ENCODE measurements around the gene CACNA1H. TPM values are rescaled to one million over a fixed set of nuclear protein-coding genes. Genes with fewer than 3 reads are reported as not detected.

CACNA1H gene
- total RNA-seq, 1 donor from 2014 or later, result 2.5 TPM

- Histone ChIP-seq H3K27ac (replicated peaks) (no peak overlapping the region), H3K36me3 (no peaks in the 10 kb centered on the region), H3K4me1 (no peaks in the 10 kb centered on the region), H3K27me3 (ENCODE audit: low read depth) (peaks cover 69% of the 10 kb centered on the region), H3K9me3 (replicated peaks) (no peaks in the 10 kb centered on the region), H3K4me3 (no peak overlapping the region)
- DNase-seq, result no peak
- no peak for TF ChIP-seq CTCF (IDR thresholded peaks at IDR 0.05; ENCODE audit: borderline replicate concordance)
- intact Hi-C loops (cut with micrococcal nuclease), result no loop called here
Observed at GRCh38 chr16:1135459-1135825, 17.5 kb upstream of the CACNA1H start.

GRCh38 chr16:1137604-1138003, 15.3 kb upstream of the CACNA1H start:
- Histone ChIP-seq H3K4me3 (no peak overlapping the region), H3K36me3 (no peaks in the 10 kb centered on the region), H3K27me3 (ENCODE audit: low read depth) (peaks cover 79% of the 10 kb centered on the region), H3K27ac (replicated peaks) (no peak overlapping the region), H3K9me3 (replicated peaks) (no peaks in the 10 kb centered on the region), H3K4me1 (no peaks in the 10 kb centered on the region)
- no peak for TF ChIP-seq CTCF (IDR thresholded peaks at IDR 0.05; ENCODE audit: borderline replicate concordance)
- DNase-seq, result no peak
- intact Hi-C loops (cut with micrococcal nuclease), result no loop called here

DNA sequence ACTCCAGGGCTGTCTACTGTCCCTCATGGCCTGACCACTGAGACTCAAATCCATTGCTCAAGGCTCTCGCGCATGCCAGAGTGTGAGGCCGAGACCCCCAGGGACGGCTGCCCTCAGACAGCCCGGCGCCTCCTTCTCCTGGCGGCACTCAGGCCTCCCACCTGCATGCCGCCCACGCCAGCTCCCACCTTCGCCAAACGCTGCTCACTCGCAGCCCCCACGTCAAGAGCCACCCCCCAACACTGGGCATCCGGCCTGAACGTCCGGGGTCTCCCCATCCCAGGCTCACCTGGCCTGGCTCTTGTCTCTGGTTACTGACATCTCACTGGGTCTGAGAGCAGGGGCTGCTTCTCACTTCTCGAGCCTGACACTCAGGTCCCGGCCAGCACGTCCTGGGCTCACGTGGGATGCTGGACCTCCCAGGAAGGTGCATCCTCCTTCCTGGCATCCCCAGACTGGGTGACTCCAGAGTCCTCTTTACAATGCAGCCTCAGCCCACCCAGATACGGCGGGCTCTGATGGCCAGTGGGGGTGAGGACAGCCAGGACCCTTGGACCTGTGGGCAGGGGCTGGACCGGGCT, 12.2 kb upstream of the CACNA1H start:
- no peaks in the 10 kb centered on the region for H3K4me1 ChIP-seq
- H3K9me3 ChIP-seq (replicated peaks), result no peaks in the 10 kb centered on the region
- intact Hi-C loops (cut with micrococcal nuclease), result no loop called here
- DNase-seq, result no peak
- no peak overlapping the region for H3K27ac ChIP-seq (replicated peaks)
- TF ChIP-seq CTCF (IDR thresholded peaks at IDR 0.05; ENCODE audit: borderline replicate concordance), result no peak
- no peaks in the 10 kb centered on the region for H3K36me3 ChIP-seq
- no peak overlapping the region for H3K4me3 ChIP-seq
- peaks cover 80% of the 10 kb centered on the region for H3K27me3 ChIP-seq (ENCODE audit: low read depth)

DNA sequence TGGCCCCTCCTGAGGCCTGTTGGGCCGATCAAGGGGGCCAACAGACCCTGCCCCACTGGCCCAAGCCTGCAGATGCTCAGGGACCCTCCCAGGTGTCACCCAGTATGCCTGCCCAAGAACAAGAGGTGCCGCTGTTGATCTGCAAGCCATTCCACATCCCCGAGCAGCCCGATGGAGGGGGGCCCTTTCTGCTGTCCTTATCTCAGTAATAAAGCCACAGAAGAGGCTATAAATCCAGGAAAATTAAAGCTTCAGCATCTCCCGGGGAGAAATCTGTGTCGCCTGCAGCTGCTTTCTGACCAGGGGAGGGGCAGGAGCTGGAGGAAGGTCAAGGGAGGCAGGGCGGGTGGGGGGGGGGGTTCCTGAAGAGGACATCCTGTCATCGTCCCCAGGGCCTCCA, 11.7 kb upstream of the CACNA1H start:
- no peak for TF ChIP-seq CTCF (IDR thresholded peaks at IDR 0.05; ENCODE audit: borderline replicate concordance)
- no peaks in the 10 kb centered on the region for H3K4me1 ChIP-seq
- H3K27ac ChIP-seq (replicated peaks), result no peak overlapping the region
- intact Hi-C loops (cut with micrococcal nuclease), result no loop called here
- no peak overlapping the region for H3K4me3 ChIP-seq
- H3K36me3 ChIP-seq, result no peaks in the 10 kb centered on the region
- peaks cover 86% of the 10 kb centered on the region for H3K27me3 ChIP-seq (ENCODE audit: low read depth)
- H3K9me3 ChIP-seq (replicated peaks), result no peaks in the 10 kb centered on the region
- no peak for DNase-seq

- intact Hi-C loops (cut with micrococcal nuclease), result no loop called here
- TF ChIP-seq CTCF (IDR thresholded peaks at IDR 0.05; ENCODE audit: borderline replicate concordance), result no peak
- Histone ChIP-seq H3K4me1 (no peaks in the 10 kb centered on the region), H3K4me3 (no peak overlapping the region), H3K9me3 (replicated peaks) (no peaks in the 10 kb centered on the region), H3K27ac (replicated peaks) (no peak overlapping the region), H3K27me3 (ENCODE audit: low read depth) (peaks cover 91% of the 10 kb centered on the region), H3K36me3 (no peaks in the 10 kb centered on the region)
- no peak for DNase-seq
Observed at GRCh38 chr16:1141716-1142115, 11.2 kb upstream of the CACNA1H start.
